Omental fat pad (tissue), 4 donors: ENCODE measurements around the gene IGSF9. TPM values are rescaled to one million over a fixed set of nuclear protein-coding genes. Genes with fewer than 3 reads are reported as not detected.
A peak's percentile ranks its signal among the peaks of the same experiment; 100 is the strongest.

Experiments used
- ATAC-seq: fragments of 150-250 bp; one replicate; pipeline ENCODE4 v1.9.1; 2016; ENCODE audit warnings: mild to moderate bottlenecking, moderate library complexity; ENCODE audit not compliant: low FRiP score
- DNase-seq: peaks from one replicate; pipeline ENCODE4 v3.0.0-alpha.2; 2019; ENCODE audit warnings: low spot score
- CTCF ChIP-seq, 3 donors: fragments of 450-650 bp; IDR thresholded peaks; one replicate each; pipeline ENCODE4 v1.5.1; 2016 to 2017; ENCODE audit warnings: antibody characterized with exemption in 3 of 3, mild to moderate bottlenecking in 3 of 3, moderate library complexity in 2 of 3
- total RNA-seq, 4 donors: library from RNA; depleted of rRNA; stranded (reverse); fragments of >200 nt; gene quantifications; one replicate each; pipeline ENCODE4 v1.1.0, GENCODE V29; 2016

The IGSF9 gene
- total RNA-seq, 4 donors from 2014 or later, result 4.3 to 11.0 (median 9.4) TPM; not detected in 1

DNA sequence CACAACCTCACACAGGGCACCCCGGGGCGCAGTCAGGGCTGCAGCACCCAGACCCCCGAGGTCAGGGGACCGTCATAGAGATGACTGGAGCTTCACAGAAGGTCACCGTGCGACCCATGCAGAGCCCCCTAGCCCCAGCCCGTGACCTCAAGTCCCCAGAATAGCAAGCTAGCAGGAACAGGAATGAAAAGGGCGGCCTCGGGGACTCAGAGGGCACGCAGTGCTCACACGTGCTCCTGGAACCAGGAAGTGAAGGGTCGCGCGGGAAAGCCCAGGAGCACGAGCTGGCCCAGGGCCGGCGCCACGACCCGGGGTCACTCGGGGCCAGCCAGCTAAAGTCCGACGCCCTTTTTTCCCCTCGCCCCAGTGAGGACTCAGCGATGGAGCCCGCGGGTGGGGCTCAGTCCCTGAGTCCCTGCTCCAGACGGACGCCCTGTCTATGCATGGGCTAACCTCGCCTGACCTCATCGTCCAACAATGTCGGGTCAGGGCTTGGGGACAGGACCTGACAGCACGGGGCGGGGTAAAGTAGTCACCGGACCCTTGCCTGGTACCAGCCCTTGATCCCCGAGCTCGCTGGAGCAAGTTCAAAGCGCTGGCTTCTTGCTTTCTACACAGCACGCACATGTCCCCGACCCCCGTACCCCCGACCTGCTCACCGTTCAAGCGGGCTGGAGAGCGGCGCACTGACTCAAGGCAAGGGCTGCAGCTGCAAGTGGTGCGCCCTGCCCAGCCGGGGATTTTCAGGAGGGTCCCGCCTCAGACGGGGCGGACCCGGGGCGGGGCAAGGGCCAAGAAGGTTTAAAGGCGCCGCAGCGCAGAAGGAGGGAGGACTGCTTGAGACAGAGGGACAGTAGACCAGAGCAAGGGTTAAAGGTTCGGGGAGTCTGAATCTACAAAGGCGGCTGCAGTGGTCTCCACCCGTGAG, 20.4 kb downstream of the IGSF9 start, which contains the start of gene TAGLN2:
TSS of gene TAGLN2 (minus strand) at position 717 of the 928 bp plus-strand sequence. CDS start 4,998 bp downstream, outside the sequence.
- no peak for TF ChIP-seq CTCF (IDR thresholded peaks at IDR 0.05)
- ATAC-seq, result peak; percentile 76
- DNase-seq, result peak; percentile 73

DNA sequence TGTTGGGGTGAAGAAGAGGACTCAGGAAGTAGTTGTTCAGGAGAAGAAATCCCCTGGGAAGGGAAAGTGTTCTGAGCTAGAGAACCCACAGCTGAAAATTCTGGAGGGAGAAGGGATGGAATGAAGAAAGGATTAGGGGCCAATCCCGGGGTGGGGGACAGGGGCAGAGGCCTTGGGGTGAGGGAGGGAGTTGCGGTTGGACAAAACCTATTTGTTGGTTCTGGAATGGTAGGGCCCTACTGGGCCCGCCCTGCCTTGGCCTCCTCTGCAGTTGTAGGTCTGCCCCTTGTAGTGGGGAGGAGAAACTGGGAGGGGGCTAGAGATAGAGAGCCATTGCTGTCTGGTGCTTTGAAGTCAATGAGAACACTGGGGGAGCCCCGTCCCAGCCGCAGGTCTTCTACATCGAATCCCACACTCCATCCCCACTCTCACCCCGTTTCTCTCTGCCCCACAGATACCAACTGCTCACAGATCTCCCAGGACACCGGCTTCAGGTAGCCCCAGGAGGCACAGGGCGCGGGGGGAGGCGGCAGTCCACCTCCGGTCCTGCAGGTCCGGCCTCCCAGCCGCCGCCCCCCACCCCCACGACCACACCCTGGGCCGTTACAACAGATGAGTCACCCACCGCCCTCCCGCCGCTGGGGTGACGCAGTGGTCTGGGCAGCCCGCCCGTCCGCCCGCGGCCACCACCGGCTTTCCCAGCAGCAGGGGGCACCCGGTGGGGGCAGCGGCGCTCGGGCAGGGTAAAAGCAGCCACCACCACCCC, 21.2 kb downstream of the IGSF9 start:
- DNase-seq (peak; percentile 82), ATAC-seq (peak; percentile 66)
- TF ChIP-seq CTCF (IDR thresholded peaks at IDR 0.05), result no peak

DNA sequence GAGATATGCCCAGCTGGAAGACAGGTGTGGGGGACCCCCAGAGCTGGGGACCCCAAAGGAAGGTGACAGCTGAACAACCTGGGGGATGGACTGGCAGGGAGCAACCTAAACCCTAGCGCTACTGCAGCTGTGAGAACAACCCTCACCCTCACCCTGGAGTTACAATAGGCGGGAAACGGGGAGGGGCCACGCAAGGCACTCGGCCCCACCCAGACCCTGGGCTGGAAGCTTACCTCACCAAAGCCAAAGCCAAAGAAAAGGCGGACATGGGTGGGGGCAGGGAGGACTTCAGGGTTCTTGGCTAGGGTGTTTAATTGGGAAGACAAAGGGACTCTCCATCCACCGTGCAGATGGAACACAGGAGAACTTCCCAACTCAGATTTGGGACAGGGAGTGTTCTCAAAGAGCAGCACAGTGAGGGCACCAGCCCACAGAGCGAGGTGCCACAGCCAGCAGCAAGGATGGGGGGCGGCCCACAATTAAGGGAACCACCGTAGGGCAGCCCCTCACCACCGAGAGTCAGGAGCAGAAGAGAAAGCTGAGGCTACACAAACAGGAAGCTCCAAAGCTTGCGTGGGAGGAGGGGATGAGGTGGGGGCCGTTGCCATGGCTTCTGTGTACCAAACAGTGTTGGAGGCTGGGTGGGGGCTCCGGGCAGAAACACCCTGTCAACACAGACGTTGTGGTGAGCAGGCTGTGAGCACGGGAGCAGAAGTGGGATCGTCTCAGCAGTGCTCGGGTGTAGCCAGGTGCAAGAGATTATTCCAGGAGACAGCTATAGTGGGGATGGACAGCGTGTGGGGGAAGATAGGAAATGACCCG, 22.0 kb downstream of the IGSF9 start:
- TF ChIP-seq CTCF (IDR thresholded peaks at IDR 0.05), result no peak
- ATAC-seq (peak; percentile 38), DNase-seq (peak; percentile 66)

GRCh38 chr1:159922511-159923202, 22.8 kb downstream of the IGSF9 start:
- TF ChIP-seq CTCF (IDR thresholded peaks at IDR 0.05), result no peak
- DNase-seq (no peak), ATAC-seq (no peak)

- DNase-seq (no peak), ATAC-seq (no peak)
- TF ChIP-seq CTCF (IDR thresholded peaks at IDR 0.05), result no peak
Observed at GRCh38 chr1:159921700-159922504, 23.5 kb downstream of the IGSF9 start.
